Activated CD8-positive, alpha-beta memory T cell treated with anti-CD3 and anti-CD28 coated beads, Interleukin-2, amount 50 U/mL, for 48 hours (primary cell): ENCODE measurements around the gene DLGAP1.
"Not testable (repeated sequence)": the region's sequence is repeated elsewhere in the genome, so short reads cannot be mapped to it uniquely, and the experiment has no call there.

Experiments used
- DNase-seq: peaks from one replicate; pipeline ENCODE4 v3.0.0-alpha.2; 2020

Gene DLGAP1

GRCh38 chr18:4384932-4385331, 70.2 kb downstream of the DLGAP1 start:
- no peak for DNase-seq

GRCh38 chr18:4374564-4374963, 80.5 kb downstream of the DLGAP1 start:
- no peak for DNase-seq

GRCh38 chr18:4369705-4370104, 85.4 kb downstream of the DLGAP1 start:
- no peak for DNase-seq

- no peak for DNase-seq
These were observed 94.8 kb downstream of the DLGAP1 start for GRCh38 chr18:4360221-4360715.

GRCh38 chr18:4358618-4359017, 96.5 kb downstream of the DLGAP1 start:
- DNase-seq, result no peak

- DNase-seq, result no peak
These were observed 97.5 kb downstream of the DLGAP1 start for GRCh38 chr18:4357579-4357978.

GRCh38 chr18:4356929-4357328, 98.2 kb downstream of the DLGAP1 start:
- no peak for DNase-seq

GRCh38 chr18:4353853-4354418, 101.2 kb downstream of the DLGAP1 start:
- no peak for DNase-seq

- DNase-seq, result no peak
These were observed 102.2 kb downstream of the DLGAP1 start for GRCh38 chr18:4352746-4353551.

GRCh38 chr18:4351005-4351404, 104.1 kb downstream of the DLGAP1 start:
- DNase-seq, result no peak

- no peak for DNase-seq
These were observed 119.7 kb downstream of the DLGAP1 start for GRCh38 chr18:4335386-4335785.

- DNase-seq, result no peak
These were observed 122.1 kb downstream of the DLGAP1 start for GRCh38 chr18:4333043-4333442.

GRCh38 chr18:4319738-4320677, 135.1 kb downstream of the DLGAP1 start:
- no peak for DNase-seq

- no peak for DNase-seq
These were observed 136.8 kb downstream of the DLGAP1 start for GRCh38 chr18:4318311-4318710.

GRCh38 chr18:4311945-4312344, 143.2 kb downstream of the DLGAP1 start:
- not testable (repeated sequence) for DNase-seq

GRCh38 chr18:4311136-4311535, 144.0 kb downstream of the DLGAP1 start:
- DNase-seq, result no peak

- DNase-seq, result no peak
These were observed 145.9 kb downstream of the DLGAP1 start for GRCh38 chr18:4309227-4309626.

- DNase-seq, result no peak
These were observed 146.5 kb downstream of the DLGAP1 start for GRCh38 chr18:4308576-4308975.

GRCh38 chr18:4299395-4299794, 155.7 kb downstream of the DLGAP1 start:
- DNase-seq, result no peak

GRCh38 chr18:4293337-4293736, 161.8 kb downstream of the DLGAP1 start:
- DNase-seq, result no peak

- no peak for DNase-seq
These were observed 162.4 kb downstream of the DLGAP1 start for GRCh38 chr18:4292696-4293095.

GRCh38 chr18:4287340-4287739, 167.8 kb downstream of the DLGAP1 start:
- DNase-seq, result not testable (repeated sequence)

GRCh38 chr18:4286256-4286655, 168.9 kb downstream of the DLGAP1 start:
- no peak for DNase-seq
